HepG2 (cell line): ENCODE results near the gene S100P. TPM values are rescaled to one million over a fixed set of nuclear protein-coding genes. Genes with fewer than 3 reads are reported as not detected.
"Not testable (repeated sequence)": the region's sequence is repeated elsewhere in the genome, so short reads cannot be mapped to it uniquely, and the experiment has no call there.

Experiments
- AFF4 ChIP-seq: sonication (generic); formaldehyde crosslinking; IDR thresholded peaks from 2 replicates; pipeline ENCODE4 v1.4.0; 2020; ENCODE audit warnings: missing genetic modification reagents
- CREM ChIP-seq, 2 experiments: sonication (generic) in 1 of 2; formaldehyde crosslinking in 1 of 2; IDR thresholded peaks; 2 replicates each; pipeline versions ENCODE4 v1.4.0 to v1.6.1; 2016 to 2020; ENCODE audit warnings: antibody characterized with exemption in 1 of 2, mild to moderate bottlenecking in 1 of 2, missing genetic modification reagents in 1 of 2
- DBP ChIP-seq: sonication (generic); formaldehyde crosslinking; IDR thresholded peaks from 2 replicates; pipeline ENCODE4 v1.4.0; 2020; ENCODE audit warnings: missing genetic modification reagents; ENCODE audit errors: not compliant biosample characterization
- FLYWCH1 ChIP-seq: sonication (generic); formaldehyde crosslinking; IDR thresholded peaks from 2 replicates; pipeline ENCODE4 v1.8.1; 2023; ENCODE audit warnings: mild to moderate bottlenecking, missing genetic modification reagents
- KLF12 ChIP-seq: sonication (generic); formaldehyde crosslinking; IDR thresholded peaks from 2 replicates; pipeline ENCODE4 v1.4.0; 2020; ENCODE audit warnings: missing genetic modification reagents, borderline replicate concordance
- KLF16 ChIP-seq, 2 experiments: sonication (generic) in 1 of 2; formaldehyde crosslinking in 1 of 2; IDR thresholded peaks; 2 replicates each; pipeline versions ENCODE4 v1.6.1 to v1.8.0; 2016 to 2023; ENCODE audit warnings: missing genetic modification reagents in 2 of 2, missing compliant biosample characterization in 1 of 2
- MIER3 ChIP-seq: IDR thresholded peaks from 2 replicates; pipeline ENCODE4 v1.6.1; 2016; ENCODE audit warnings: missing compliant biosample characterization, borderline replicate concordance
- NFYB ChIP-seq: sonication (generic); formaldehyde crosslinking; IDR thresholded peaks from 2 replicates; pipeline ENCODE4 v1.4.0; 2020; ENCODE audit warnings: missing genetic modification reagents
- NFYC ChIP-seq: IDR thresholded peaks from 2 replicates; pipeline ENCODE4 v1.6.1; 2016; ENCODE audit warnings: missing genetic modification reagents, missing compliant biosample characterization
- SMYD3 ChIP-seq: sonication (generic); formaldehyde crosslinking; IDR thresholded peaks from 2 replicates; pipeline ENCODE4 v1.8.1; 2023; ENCODE audit warnings: mild to moderate bottlenecking, missing genetic modification reagents
- TEF ChIP-seq: sonication (generic); formaldehyde crosslinking; IDR thresholded peaks from 2 replicates; pipeline ENCODE4 v1.5.0; 2020; ENCODE audit warnings: missing genetic modification reagents
- TP53 ChIP-seq: sonication (generic); formaldehyde crosslinking; conservative IDR thresholded peaks from 2 replicates; pipeline ENCODE4 v1.4.0; 2020; ENCODE audit warnings: missing genetic modification reagents
- USF2 ChIP-seq, 2 experiments: sonication (generic) in 1 of 2; formaldehyde crosslinking in 1 of 2; IDR thresholded peaks; 2 replicates each; pipeline versions ENCODE4 v1.5.1 to v1.6.1; 2011 to 2020; ENCODE audit warnings: borderline replicate concordance in 1 of 2, low read depth in 1 of 2, low read length in 1 of 2, mild to moderate bottlenecking in 1 of 2, missing genetic modification reagents in 1 of 2, moderate library complexity in 1 of 2
- ZFAT ChIP-seq: sonication (generic); formaldehyde crosslinking; conservative IDR thresholded peaks from 2 replicates; pipeline ENCODE4 v1.8.1; 2023; ENCODE audit warnings: missing genetic modification reagents, inconsistent platforms
- ZMYM4 ChIP-seq: sonication (generic); formaldehyde crosslinking; IDR thresholded peaks from 2 replicates; pipeline ENCODE4 v1.8.1; 2023; ENCODE audit warnings: mild to moderate bottlenecking, missing genetic modification reagents
- ZNF501 ChIP-seq: sonication (generic); formaldehyde crosslinking; IDR thresholded peaks from 2 replicates; pipeline ENCODE4 v1.5.1; 2020; ENCODE audit warnings: mild to moderate bottlenecking, moderate library complexity, missing genetic modification reagents
- ZNF740 ChIP-seq: sonication (generic); formaldehyde crosslinking; IDR thresholded peaks from 2 replicates; pipeline ENCODE4 v1.4.0; 2020; ENCODE audit warnings: missing genetic modification reagents
- polyA plus RNA-seq, 8 experiments: library from polyadenylated mRNA; depleted of rRNA in 3 of 8; stranded (reverse) in 7 of 8; unstranded in 1 of 8; fragments of >200 nt; fragmentation: Illumina TruSeq in 4 of 8; extraction: Trizol in 4 of 8; gene quantifications; 2 replicates each; pipeline versions ENCODE4 v1.2.1 to v1.2.3, GENCODE V29; 2011 to 2016; ENCODE audit warnings: low read depth in 4 of 8, missing spikeins in 1 of 8, mixed read lengths in 1 of 8; ENCODE audit not compliant: insufficient read depth in 1 of 8
- total RNA-seq, 5 experiments: library from RNA; depleted of rRNA; stranded (reverse); fragments of >200 nt; fragmentation: Illumina TruSeq; extraction: Trizol; gene quantifications; 2 replicates each; pipeline ENCODE4 v1.2.3, GENCODE V29; 2016; ENCODE audit warnings: low read depth in 1 of 5

S100P gene
- total and polyA plus RNA-seq, 2 of the 13 experiments (the other 11 are each of a cell fraction or from before 2014, with no cell fraction given) = 278 to 1,649 TPM

GRCh38 chr4:6673191-6673659 is 20.5 kb upstream of the S100P start (continued):
- 0 out of 2 replicates have a peak, but pooled peaks have one; percentile 58 for TF ChIP-seq AFF4 (CRISPR knock-in tag)
- 0 out of 2 replicates have a peak, but pooled peaks have one; percentile 48 for TF ChIP-seq FLYWCH1 (CRISPR knock-in tag)
- TF ChIP-seq ZMYM4 (CRISPR knock-in tag) = peak; percentile 87
- peak; percentile 91 for TF ChIP-seq NFYB (CRISPR knock-in tag)
- TF ChIP-seq NFYC (CRISPR knock-in tag) = peak; percentile 86
- TF ChIP-seq SMYD3 (CRISPR knock-in tag) = 0 out of 2 replicates have a peak, but pooled peaks have one; percentile 66
- TF ChIP-seq CREM (IDR thresholded peaks at IDR 0.05) = peak; percentile 12; the same call in 1 of the 2 replicates
- not testable (repeated sequence) for TF ChIP-seq CREM (CRISPR knock-in tag; IDR thresholded peaks at IDR 0.05); USF2 (IDR thresholded peaks at IDR 0.05; ENCODE audit: low read depth, low read length)
- TF ChIP-seq ZFAT (CRISPR knock-in tag) = peak; percentile 48; the same call in 1 of the 2 replicates
- TF ChIP-seq KLF12 (CRISPR knock-in tag) = peak; percentile 66; the same call in 1 of the 2 replicates
- peak; percentile 35 for TF ChIP-seq DBP (CRISPR knock-in tag)
- TF ChIP-seq MIER3 (CRISPR knock-in tag) = peak; percentile 4; the same call in 1 of the 2 replicates
- 0 out of 2 replicates have a peak, but pooled peaks have one; percentile 31 for TF ChIP-seq TP53 (CRISPR knock-in tag)
- TF ChIP-seq USF2 (CRISPR knock-in tag; IDR thresholded peaks at IDR 0.05; ENCODE audit: borderline replicate concordance) = 0 out of 2 replicates have a peak, but pooled peaks have one; percentile 16
- TF ChIP-seq ZNF501 (CRISPR knock-in tag) = peak; percentile 83
- TF ChIP-seq TEF = peak; percentile 68; the same call in 1 of the 2 replicates
- 0 out of 4 replicates have a peak, but pooled peaks of 1 of the 2 experiments have one; percentile 28 for TF ChIP-seq KLF16 (CRISPR knock-in tag; IDR thresholded peaks at IDR 0.05)
- TF ChIP-seq ZNF740 (CRISPR knock-in tag) = 0 out of 2 replicates have a peak, but pooled peaks have one; percentile 27
